Activated CD4-positive, alpha-beta T cell treated with anti-CD3 and anti-CD28 coated beads, Interleukin-10, Interleukin-2, amounts not matched to agents 100 ng/mL and 50 ng/mL, durations not matched to agents 16 hours and 8 hours (primary cell): ENCODE results near the gene ADAMTSL3.

Source experiments
- DNase-seq: peaks from one replicate; pipeline ENCODE4 v3.0.0-alpha.2; 2020

The ADAMTSL3 gene

DNA sequence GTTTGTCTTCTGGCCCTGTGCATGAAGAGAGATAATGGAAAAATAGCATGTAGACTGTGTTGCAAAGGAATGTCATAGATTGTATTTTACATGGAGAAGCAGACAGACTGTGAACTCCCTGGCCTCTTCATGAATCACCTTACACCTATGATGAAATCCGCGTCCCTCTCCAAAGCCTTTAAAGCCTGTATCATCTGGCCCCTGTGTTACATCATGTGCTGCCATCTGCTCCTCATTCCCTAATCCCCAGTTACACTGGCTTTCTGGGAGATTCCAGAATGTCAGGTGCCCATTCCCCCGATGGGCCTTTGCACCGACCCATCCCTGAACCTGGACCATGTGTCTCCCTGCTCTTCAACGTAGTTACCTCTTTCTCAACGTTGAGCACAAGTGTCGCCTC is 190.8 kb downstream of the ADAMTSL3 start:
- DNase-seq: no peak

DNA sequence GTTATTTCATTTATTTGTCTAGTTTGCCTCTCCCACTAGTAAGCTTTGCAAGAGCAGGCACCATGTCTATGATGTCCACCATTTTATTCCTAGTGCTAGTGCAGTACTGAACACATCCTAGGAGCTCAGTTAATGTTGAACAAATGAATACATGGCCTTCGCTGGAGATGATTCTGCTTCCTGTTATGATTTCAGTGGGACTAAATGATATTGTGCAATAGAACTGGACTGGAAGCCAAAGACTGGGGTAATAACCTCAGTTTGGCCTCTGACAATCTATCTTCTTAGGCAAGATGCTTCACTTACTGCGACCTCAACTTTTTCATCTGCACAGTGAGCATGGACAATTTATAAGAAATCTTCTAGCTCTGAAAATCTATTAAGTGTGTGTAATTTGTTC is 191.3 kb downstream of the ADAMTSL3 start:
- no peak for DNase-seq

- DNase-seq: no peak
These were observed 192.9 kb downstream of the ADAMTSL3 start for GRCh38 chr15:83846847-83847246.

GRCh38 chr15:83848315-83849050 is 194.6 kb downstream of the ADAMTSL3 start:
- DNase-seq: no peak

DNA sequence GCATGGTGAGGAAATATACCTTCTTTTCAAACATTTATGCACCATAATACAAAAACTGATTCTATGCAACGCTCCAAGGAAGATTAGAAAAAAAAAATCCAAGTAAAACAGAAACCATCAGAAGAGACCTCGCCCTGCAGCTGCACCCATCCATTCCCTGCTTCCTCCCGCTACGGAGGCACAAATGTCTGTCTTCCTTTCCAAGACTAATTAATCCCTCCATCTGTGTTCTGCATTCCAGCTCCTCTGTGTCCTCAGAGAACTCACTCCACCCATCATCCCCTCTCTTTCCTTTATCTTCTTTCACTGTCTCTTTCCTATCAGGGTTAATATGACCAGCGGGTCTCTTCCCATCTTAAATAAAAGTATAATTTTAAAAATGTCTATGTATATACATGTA is 196.1 kb downstream of the ADAMTSL3 start:
- no peak for DNase-seq

DNA sequence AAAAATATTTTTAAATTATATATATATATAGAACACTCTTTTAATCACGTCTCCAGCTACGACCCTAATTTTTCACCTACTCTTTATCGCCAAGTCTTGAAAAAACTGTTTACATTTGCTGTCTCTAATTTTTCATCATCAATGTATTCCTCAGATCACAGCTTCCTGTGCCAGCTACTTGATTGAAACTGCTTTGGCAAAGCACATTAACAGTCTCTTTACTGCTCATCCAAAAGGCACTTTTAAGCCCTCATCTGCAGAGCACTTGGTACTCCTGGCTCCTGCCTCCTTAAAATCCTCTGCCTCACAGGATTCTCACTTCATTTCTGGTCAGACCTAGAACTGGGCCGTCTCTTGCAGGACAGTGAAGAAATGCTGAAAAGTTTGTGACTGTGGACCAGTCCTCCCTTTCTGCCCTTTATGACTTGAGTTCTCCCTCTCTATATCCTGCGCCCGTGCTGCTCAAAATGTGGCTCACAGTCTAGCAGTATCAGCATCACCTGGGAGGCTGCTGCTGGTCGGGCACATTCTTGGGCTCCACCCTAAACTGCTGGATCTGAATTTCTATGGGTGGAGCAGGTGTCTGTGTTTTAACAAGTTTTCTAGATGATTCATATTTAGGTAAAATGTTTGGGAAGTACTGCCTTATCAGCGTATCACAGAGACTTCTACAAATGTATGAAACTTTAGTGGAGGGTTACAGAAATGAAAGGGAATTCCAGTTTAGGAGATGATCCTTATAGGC is 196.8 kb downstream of the ADAMTSL3 start:
- DNase-seq: no peak

DNA sequence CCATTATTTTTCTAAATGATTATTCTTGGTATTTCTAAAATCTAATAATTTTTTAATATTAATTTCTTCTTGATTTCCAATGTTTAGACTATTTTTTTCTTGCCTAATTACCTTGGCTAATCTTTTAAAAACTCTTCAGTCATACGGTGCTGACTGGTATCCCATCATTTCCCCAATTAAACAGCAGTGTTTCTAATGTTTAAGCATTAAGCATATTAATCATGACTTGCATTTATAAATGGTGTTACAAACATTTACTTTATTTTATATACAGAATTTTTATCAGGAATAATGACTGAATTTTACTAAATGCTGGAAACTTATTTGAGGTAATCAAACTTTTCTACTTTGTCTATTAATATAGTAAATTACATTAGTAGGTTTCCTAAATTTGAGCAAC is 199.3 kb downstream of the ADAMTSL3 start:
- no peak for DNase-seq

GRCh38 chr15:83854321-83854720 is 200.4 kb downstream of the ADAMTSL3 start:
- peak; percentile 32 for DNase-seq

DNA sequence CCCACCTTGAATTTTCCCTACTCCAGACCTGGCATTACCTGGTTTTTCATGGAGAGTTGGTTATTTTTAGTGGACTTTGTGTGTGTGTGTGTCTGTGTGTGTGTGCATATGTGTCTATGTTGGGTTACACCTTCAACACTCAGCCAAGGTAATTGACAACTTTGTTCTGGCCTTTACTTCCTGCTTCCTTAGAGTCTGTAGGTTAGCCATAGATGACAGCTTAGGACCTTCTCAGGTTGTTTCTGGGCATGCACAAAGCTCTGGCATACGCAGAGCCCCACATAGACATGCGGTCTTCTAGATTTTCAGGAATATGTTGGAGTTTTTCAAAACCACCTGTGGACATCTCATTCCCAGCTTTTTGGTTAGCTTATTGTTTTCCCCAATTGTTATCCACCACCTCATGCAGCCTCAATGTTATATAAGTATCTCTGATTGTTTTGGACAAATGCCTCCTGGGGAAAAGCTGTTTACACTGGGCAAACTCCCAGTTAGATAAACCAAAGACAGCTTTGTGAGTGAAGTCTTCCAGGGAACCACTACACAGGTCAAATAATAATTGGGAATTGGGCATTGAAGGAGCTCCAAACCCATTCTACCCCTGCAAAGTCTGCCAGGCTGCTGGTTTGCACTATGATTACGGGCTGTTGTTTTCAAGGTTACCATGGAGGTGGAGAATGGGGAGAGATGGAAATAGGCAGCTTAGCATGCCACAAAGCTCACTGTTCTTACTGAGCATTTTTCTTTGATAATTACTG is 201.2 kb downstream of the ADAMTSL3 start:
- no peak for DNase-seq

GRCh38 chr15:83855956-83856355 is 202.0 kb downstream of the ADAMTSL3 start:
- no peak for DNase-seq

- no peak for DNase-seq
These were observed 205.0 kb downstream of the ADAMTSL3 start for GRCh38 chr15:83858820-83859505.

DNA sequence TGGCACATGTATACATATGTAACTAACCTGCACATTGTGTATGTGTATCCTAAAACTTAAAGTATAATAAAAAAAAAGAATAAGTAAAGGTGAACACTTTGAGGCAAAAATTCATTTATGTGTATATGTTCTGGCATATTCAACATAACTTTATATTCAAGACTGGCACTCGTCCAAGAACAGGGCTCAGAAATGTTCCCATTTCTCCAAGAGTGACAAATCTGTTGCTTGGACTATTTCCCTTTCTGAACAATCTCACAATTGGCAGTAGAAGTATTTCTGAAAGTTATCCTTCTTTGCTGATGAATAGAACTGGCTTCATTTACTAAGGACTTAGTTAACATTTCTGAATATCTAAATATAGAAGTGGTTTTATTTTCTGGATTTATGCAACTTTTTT is 212.8 kb downstream of the ADAMTSL3 start:
- DNase-seq: no peak

DNA sequence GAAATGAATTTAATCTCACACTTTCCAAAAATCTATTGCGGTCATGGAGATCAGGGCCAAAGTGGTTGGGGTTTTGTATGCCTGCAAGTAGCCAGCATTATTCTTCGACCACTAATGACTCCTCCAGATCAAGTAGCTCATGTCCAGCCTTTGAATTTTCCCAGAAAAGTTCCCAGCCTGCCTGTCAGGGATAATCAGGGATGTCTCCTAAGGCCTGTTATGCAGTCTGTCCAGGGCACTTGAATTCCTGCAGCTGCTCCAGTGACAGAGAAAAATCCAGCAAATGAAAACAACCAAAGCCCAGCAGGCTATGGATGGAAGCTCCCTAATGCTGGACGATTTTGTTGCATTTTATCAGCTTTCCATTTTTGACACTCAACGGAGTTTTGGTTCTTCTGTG is 215.4 kb downstream of the ADAMTSL3 start:
- DNase-seq: no peak

DNA sequence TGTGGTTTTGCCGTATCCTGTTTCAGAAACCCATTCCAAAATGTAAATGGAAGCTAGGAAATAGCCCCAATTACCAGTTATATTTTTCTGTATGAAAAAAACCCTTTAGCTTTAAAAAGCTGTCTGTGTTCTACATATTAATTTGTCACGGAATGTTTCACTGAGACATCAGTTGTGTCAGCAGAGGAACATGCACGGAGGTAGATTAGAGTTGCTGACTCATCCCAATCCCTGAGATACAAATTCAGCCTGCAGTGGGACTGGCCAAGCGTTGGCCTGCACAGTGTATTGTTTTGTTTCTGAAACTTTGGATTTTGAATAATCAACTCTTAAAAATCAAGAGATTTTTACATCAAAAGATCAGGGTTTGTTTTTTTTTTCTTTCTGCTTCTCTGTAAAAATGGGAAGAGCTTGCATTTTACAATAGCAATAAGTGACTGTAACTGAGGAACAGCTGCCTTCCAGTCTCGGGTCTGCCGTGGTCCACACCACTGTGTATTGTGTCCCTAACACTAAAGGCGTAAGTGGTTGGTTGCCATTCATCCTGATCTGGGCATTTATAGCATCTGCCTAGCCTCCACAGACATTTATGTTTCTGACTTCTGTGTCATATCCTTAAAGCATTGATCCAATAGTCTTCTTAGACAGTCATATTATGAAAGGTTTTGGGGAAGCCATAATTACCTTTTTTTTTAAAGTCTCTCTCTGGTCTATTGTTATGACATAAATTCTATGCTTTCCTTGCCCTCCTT is 218.1 kb downstream of the ADAMTSL3 start:
- DNase-seq: peak; percentile 11

DNA sequence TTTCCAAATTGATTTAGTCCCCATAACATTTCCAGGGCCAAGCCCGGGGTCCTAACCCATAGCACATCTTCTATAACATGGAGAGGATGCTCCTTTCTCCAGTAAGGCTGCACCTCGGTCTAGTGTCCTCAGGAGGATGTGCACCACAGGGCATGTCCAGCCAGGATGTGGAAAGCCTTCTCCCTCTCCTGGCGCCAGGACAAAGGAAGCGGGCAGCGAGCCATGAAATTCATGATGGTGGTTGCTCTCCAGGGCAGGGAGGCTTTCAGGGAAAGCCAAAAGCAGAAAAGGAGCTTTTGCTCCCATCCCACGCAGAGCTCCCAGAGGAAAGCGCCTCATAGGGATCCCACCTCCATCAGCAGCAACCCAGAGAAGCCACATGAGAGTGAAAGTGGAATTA is 220.0 kb downstream of the ADAMTSL3 start:
- DNase-seq: no peak

DNA sequence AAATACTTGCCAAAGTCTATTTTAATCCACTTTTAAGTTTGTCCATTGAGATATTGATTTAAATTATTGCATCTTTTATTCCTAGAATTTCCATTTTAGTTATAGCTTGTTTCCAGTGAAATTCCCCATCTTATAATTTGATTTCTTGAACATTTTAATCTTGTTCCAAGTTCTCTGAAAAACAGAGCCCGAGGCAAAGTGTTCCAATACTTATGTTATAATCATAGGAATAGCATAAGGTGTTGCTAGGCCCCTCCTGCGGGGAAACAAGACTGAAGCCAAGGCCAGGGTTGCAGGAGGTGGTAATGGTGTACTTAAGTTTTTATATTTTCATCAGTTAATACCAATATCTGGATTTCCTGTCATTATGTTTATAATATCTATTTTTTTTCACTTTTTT is 226.6 kb downstream of the ADAMTSL3 start:
- no peak for DNase-seq

- DNase-seq: no peak
These were observed 227.2 kb downstream of the ADAMTSL3 start for GRCh38 chr15:83881156-83881555.

- DNase-seq: no peak
These were observed 232.4 kb downstream of the ADAMTSL3 start for GRCh38 chr15:83886321-83886720.

- DNase-seq: no peak
These were observed 233.5 kb downstream of the ADAMTSL3 start for GRCh38 chr15:83887404-83887803.

DNA sequence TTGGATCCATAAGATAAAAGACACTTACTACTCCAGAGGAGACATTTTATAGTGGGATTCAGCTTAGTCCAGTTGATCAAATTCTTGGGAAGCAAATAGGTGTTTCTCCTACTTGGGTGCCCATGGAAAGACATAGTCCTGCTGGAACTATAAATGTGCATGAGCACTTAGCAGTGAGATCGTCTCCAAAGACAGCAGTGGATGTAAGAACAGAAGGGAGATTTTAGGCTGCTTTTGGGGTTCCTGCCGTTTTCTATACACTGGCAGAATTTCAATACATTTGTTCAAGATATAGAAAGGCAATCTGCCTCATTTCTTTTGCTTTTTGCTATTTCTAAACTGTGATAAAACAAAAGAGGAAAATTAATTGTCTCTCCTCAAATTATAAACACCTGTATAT is 234.0 kb downstream of the ADAMTSL3 start:
- no peak for DNase-seq

DNA sequence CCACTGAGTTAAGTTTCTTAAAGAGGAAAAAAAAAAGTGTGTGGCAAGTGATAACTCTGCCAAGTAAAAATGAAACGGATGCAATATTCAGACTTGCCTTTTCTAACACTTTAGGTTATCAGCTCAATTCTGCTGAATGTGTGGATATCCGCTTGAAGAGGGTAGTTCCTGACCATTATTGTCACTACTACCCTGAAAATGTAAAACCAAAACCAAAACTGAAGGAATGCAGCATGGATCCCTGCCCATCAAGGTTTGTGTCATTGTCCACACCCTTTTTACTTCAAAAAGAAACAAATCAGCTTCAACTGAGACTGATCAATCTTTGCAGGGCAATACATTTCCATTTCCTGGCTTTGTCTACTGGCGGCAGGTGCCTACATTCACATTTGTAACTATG is 236.1 kb downstream of the ADAMTSL3 start:
- DNase-seq: peak; percentile 46

GRCh38 chr15:83890587-83890986 is 236.7 kb downstream of the ADAMTSL3 start:
- no peak for DNase-seq
